ENCODE measurements around the gene POLD3.

The POLD3 gene

GRCh38 chr11:74676596-74676995, 84.2 kb downstream of the POLD3 start:
- no peak for DNase-seq

GRCh38 chr11:74677131-74677530, 84.7 kb downstream of the POLD3 start:
- no peak for DNase-seq

GRCh38 chr11:74678041-74678440, 85.7 kb downstream of the POLD3 start:
- no peak for DNase-seq

- DNase-seq = no peak
These were observed 86.5 kb downstream of the POLD3 start for GRCh38 chr11:74678591-74679512.

- DNase-seq = no peak
These were observed 87.1 kb downstream of the POLD3 start for GRCh38 chr11:74679513-74679865.

- no peak for DNase-seq
These were observed 87.8 kb downstream of the POLD3 start for GRCh38 chr11:74680035-74680671.

- no peak for DNase-seq
These were observed 88.5 kb downstream of the POLD3 start for GRCh38 chr11:74680703-74681531.

- no peak for DNase-seq
These were observed 89.6 kb downstream of the POLD3 start for GRCh38 chr11:74681686-74682651.

GRCh38 chr11:74682731-74683278, 90.4 kb downstream of the POLD3 start:
- DNase-seq = no peak

GRCh38 chr11:74683279-74683871, 91.0 kb downstream of the POLD3 start:
- no peak for DNase-seq

GRCh38 chr11:74683941-74684481, 91.6 kb downstream of the POLD3 start:
- no peak for DNase-seq

GRCh38 chr11:74684661-74685060, 92.3 kb downstream of the POLD3 start:
- DNase-seq = no peak

- DNase-seq = no peak
These were observed 93.0 kb downstream of the POLD3 start for GRCh38 chr11:74685338-74685737.

- DNase-seq = no peak
These were observed 93.5 kb downstream of the POLD3 start for GRCh38 chr11:74685905-74686304.

GRCh38 chr11:74686792-74687191, 94.4 kb downstream of the POLD3 start:
- DNase-seq = no peak

- no peak for DNase-seq
These were observed 95.0 kb downstream of the POLD3 start for GRCh38 chr11:74687237-74688023.

GRCh38 chr11:74689666-74690065, 97.3 kb downstream of the POLD3 start:
- DNase-seq = no peak

- no peak for DNase-seq
These were observed 99.4 kb downstream of the POLD3 start for GRCh38 chr11:74691755-74692154.

Data from activated gamma-delta T cell (primary cell).